Fibroblast of skin of right biceps (primary cell): ENCODE data around the gene AJM1.
"Not testable (repeated sequence)": the region's sequence is repeated elsewhere in the genome, so short reads cannot be mapped to it uniquely, and the experiment has no call there.

Experiments used
- DNase-seq: peaks from one replicate; pipeline ENCODE4 v3.0.0-alpha.2; 2013

Gene AJM1

GRCh38 chr9:136831720-136832104 lies 10.6 kb upstream of the AJM1 start:
- DNase-seq = no peak

GRCh38 chr9:136832581-136832980 lies 9.7 kb upstream of the AJM1 start:
- no peak for DNase-seq

DNA sequence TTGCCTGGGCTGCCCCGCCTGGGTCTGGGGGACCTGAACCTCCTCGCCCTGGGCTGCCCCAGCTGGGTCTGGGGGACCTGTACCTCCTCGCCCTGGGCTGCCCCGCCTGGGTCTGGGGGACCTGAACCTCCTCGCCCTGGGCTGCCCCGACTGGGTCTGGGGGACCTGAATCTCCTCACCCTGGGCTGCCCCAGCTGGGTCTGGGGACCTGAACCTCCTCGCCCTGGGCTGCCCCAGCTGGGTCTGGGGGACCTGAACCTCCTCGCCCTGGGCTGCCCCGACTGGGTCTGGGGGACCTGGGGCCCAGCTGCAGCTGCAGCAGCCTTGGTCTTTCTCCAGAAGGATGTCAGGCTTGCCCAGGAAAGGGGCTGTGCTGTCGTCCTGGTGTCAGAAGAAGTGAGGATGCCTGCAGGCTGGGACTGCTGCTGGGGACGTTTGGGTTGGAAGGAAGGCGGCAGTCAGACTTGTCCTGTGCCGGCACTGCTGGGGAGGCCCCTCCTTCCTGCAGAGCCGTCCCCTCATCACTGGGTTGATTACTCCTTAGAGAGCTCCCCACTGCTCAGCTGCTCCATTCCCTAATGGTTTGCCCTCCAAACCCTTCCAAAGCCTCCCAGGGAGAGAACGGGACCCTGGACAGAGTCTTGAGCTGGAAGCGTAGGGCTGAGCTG lies 8.8 kb upstream of the AJM1 start:
- not testable (repeated sequence) for DNase-seq

- DNase-seq = no peak
Observed at GRCh38 chr9:136835162-136835931, 6.9 kb upstream of the AJM1 start.

GRCh38 chr9:136835932-136836904 lies 6.1 kb upstream of the AJM1 start:
- no peak for DNase-seq

DNA sequence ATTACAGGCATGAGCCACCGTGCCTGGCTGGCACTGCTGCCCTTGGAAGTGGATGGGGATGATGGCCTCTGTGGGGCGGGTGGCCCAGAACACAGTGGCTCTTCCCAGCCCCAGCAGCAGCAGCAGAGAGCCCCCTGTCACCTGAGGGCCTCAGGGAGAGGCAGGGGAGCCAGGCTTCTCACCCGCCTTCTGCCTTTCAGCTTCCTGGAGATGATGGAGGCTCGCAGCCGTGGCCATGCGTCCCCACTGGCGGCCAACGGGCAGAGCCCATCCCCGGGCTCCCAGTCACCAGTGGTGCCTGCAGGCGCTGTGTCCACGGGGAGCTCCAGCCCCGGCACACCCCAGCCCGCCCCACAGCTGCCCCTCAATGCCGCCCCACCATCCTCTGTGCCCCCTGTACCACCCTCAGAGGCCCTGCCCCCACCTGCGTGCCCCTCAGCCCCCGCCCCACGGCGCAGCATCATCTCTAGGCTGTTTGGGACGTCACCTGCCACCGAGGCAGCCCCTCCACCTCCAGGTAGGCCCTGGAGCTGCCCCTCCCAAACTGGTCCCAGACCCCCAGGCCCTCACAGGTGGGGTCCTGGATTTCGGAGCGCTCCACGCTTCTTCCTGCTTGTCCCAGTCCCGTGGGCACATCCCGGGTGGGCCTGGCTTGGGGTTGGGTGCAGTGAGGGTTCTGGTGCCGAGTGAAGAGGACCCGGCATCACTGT lies 5.0 kb upstream of the AJM1 start:
- DNase-seq = no peak

GRCh38 chr9:136837856-136838277 lies 4.4 kb upstream of the AJM1 start:
- not testable (repeated sequence) for DNase-seq

- no peak for DNase-seq
Observed at GRCh38 chr9:136838314-136839228, 3.7 kb upstream of the AJM1 start.

- DNase-seq = no peak
Observed at GRCh38 chr9:136839229-136840139, 2.8 kb upstream of the AJM1 start.

GRCh38 chr9:136840140-136840876 lies 2.0 kb upstream of the AJM1 start:
- DNase-seq = no peak

DNA sequence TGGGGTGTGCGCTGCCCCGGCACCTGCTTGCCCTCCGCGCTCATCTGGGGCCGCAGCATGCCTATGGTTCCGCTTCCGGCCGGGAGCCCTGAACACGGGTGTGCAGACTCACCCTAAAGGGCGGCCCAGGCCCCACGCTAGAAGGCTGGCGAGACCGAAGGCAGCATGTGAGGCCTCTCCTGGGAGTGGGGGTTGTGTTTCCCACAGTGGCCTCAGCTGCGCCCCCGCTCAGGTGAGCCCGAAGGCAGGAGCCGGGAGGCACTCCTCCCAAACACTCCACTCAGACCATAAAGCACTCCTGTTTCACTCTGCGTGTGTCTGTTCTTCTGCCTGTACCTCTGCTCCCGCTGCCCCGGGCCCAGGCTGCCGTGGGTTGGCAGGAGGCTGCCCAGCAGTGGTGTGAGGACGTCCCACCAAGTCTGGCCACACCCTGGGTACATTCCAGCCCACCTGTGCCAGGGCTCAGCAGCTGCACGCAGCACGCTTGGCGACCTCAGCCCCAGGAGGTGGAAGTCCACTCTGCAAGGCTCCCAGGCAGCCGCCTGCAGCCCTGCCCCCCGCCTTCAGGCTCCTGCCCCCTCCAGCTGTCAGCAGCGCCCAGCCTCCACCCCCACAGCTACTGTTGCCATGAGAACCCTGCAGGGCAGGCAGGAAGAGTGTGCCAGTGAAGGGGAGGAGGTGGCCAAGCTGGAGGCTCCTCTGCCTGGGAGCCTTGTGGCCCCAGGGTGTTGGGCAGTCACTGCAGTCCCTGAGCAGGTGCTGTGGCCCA lies 1.2 kb upstream of the AJM1 start:
- DNase-seq = peak; percentile 50

GRCh38 chr9:136841646-136842379 lies 465 bp upstream of the AJM1 start:
- DNase-seq = not testable (repeated sequence)

DNA sequence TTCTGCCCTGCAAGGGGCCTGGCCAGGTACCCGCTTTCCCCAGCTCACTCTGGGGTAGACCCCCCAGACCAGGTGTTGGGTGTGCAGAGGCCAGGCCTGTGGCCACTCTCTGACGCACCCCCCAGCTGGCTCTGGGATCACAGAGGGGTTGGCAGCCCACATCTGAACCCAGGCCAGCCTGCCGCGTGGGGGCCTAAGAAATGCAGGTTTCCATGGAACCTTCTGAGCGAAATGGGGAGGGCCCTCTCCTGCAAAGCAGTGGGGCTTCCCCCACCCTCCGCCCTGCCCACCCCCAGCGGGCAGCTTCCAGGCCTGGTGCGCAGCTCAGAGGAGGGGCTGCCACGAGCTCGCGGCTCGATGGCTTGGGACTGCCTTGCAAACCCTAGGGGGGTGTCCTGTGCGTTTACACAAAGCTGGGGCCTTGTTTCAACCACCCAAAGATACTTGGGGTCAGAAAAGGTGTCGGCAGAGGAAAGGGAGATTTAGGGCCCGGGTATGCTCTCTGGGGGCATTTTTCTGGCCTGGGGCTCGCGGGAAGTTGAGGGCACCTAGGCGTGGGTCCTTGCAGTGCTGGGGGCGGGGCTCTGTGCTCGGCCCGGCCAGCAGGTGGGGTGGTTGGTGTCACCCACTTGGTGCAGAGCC lies 1.0 kb downstream of the AJM1 start:
- not testable (repeated sequence) for DNase-seq

DNA sequence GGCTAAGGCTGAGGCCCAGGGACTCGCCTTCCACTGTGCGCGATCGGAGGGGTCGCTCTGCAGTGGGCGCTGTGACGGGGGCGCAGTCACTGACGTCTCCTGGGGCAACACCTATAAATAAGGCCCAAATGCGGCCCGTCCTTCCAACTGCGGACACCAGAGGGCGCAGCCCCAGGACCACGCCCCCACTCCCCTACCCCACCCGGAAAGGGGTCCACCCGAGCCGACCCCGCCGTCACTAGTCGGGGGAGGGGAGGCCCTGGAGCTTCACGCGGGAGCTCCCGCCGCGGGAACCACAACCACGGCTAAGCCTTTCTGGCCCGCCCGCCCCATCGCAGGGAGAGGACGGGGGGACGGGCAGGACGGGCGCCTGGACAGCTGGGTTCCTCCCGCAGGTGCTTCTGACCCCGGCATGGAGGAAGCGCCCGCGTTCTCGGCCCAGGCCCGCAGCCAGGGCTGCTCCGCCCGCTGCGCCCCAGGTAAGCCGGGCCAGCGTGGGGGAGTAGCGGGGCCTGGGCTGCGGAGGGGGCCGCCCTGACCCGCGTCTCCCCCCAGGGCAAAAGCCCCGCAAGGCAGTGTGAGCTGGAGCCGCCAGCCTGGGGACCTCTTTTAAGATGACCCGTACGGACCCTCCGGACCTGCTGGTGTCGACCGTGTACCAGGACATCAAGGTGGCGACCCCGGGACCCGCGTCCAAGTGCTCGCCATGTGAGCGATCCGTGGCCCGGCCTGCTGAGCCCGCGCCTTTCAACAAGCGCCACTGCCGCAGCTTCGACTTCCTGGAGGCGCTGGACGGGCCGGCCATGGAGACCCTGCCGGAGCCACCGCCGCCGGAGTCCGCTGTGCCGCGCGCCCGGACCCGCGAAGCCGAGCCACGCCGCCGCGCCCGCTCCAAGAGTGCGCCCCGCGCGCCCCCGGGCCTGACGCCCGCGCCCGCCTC lies 1.8 kb downstream of the AJM1 start:
- not testable (repeated sequence) for DNase-seq

DNA sequence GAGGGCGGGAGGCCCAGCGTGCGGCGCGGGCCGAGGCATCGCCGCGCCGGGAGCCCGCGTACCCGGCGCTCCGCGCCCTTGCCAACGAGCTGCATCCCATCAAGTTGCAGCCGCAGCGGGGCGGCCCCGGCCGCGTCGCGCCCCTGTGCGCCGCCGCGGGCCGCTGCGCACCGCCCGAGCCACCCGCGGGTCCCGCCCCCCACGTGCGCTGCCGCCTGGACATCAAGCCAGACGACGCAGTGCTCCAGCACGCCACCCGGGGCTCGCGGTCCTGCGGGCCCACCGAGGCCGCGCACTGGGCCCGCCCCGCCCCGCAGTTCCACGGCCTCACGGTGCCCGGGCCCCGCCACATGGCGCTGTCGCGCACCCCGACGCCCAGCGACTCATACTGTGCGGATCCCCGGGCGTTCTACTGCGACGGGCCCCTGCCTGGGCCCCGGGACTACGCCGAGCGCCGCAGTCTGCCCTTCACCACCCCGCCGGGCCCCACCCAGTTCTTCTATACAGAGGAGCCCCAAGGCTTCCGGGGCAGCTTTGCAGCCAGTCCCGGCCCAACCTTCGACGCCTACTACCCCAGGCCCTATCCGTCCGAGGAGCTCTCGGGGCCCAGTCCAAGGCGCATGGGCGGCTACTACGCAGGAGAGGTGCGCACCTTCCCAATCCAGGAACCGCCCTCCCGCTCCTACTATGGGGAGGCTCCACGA lies 2.6 kb downstream of the AJM1 start:
- DNase-seq = no peak
